AG20443 (cell line): ENCODE data around the gene SGF29.
A peak's percentile ranks its signal among the peaks of the same experiment; 100 is the strongest.
"Not testable (repeated sequence)": the region's sequence is repeated elsewhere in the genome, so short reads cannot be mapped to it uniquely, and the experiment has no call there.

Experiments used
- DNase-seq: peaks from one replicate; pipeline ENCODE4 v3.0.0; 2012; ENCODE audit warnings: low spot score, mixed read lengths

SGF29 gene

DNA sequence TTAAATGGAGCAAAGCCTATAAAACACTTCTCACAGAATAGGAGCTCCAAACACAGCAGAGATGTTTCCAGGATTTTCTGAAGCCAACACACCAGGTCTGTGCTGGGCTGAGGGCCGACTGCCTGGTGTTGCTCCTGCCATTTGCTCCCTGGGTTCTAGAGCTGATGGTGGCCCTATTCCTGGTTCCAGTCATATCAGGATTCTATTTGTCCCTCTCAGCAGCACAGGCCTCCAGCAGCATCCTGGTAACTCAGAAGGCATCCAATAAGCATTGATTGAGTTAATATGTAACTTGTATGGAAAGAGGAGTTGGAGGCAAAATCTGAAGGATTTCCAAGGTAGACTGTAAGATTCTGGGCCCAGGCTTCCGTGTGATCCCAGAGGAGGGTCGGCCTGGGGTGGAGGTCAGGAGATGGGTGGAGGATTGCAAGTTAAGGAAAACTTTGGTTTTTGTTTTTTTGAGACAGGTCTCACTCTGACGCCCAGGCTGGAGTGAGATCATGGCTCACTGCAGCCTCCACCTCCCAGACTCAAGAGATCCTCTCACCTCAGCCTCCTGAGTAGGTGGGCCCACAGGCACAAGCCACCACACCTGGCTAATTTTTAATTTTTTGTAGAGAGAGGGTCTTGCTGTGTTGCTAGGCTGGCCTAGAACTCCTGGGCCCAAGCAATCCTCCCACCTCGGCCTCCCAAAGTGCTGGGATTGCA, 20.6 kb upstream of the SGF29 start:
- DNase-seq = no peak

DNA sequence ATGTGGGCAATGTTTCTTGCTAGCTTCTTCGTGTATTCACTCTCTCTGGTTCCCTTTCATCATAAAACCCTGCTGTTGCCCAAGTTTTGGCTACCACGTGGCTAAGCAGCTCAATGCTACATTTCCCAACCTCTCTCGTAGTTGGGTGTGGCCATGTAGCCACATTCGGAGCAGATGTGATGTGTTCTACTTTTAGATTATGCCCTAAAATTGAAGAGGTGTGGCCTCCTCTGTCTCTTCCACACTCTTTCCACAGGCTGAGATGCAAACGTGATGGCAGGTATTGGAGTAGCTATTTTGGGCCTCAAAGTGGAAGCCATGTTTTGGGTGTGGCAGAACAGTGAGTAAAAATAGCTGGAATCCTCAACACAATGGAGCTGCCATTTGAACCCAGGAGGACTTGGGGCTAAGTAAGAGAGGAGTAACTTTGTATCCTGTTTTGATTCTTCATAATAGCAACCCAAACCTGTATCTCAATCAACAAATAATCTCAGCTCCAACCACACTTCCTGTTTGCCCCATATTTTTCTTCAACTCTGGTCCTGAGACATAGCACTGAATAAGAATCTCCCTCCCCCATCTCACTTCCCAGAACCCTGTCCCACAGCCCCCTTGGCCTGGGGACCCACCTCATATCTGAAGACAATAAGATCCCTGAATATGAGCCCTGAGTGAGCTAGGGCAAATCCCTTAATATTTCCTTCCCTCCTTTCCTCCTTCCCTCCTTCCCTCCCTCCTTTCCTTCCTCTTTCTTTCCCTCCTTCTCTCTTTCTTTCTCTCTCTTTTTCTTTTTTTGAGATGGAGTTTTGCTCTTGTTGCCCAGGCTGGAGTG, 19.0 kb upstream of the SGF29 start:
- peak; percentile 82 for DNase-seq

DNA sequence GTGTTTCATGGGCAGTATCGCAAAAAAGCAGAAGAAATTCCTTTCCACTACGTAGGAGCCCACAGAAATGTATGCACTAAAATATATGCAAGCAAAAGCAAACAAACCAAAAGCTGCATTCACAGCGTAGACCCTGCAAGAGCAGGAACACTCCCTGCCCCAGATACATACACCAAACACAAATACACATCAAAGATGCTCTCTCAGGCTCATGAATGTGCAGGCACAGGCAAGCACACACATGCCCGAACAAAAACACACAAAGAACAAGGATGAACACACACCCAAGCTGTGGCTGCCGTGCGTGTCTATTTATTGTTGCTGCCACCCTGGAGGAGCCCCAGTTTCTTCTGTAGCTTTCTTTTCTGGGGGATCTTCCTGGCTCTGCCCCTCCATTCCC, 16.6 kb upstream of the SGF29 start:
- DNase-seq = no peak

DNA sequence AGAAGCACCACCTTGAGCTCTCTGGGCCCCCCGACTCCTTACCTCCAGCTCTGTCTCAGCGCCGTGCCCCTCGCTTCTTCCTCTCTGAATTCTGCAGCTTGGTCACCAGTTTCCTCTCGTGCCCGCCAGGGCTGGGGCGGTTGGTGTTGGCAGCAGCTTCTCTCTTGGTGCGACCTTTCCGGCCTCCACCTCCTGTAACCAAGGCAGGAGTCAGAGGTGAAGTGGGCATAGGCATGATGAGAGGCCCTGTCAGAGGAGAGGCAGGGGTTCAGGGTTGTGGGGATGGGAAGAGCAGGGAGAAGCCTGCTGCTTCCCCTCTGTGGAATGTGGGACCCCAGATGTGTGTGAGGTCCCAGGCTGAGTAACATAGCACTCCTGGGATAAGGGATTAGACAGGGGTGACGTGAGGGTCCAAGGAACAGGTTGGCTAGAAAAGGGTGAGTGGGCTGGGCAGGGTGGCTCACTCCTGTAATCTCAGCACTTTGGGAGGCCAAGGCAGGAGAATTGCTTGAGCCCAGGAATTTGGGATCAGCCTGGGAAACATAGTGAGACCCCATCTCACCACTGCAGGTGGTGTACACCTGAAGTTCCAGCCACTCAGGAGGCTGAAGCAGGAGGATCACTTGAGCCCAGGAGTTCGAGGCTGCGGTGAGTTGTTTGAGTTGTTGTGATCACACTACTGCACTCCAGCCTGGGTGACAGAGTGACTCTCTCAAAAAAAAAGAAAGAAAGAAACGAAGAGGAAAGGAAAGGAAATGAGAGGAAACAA, 15.6 kb upstream of the SGF29 start:
- DNase-seq = no peak

DNA sequence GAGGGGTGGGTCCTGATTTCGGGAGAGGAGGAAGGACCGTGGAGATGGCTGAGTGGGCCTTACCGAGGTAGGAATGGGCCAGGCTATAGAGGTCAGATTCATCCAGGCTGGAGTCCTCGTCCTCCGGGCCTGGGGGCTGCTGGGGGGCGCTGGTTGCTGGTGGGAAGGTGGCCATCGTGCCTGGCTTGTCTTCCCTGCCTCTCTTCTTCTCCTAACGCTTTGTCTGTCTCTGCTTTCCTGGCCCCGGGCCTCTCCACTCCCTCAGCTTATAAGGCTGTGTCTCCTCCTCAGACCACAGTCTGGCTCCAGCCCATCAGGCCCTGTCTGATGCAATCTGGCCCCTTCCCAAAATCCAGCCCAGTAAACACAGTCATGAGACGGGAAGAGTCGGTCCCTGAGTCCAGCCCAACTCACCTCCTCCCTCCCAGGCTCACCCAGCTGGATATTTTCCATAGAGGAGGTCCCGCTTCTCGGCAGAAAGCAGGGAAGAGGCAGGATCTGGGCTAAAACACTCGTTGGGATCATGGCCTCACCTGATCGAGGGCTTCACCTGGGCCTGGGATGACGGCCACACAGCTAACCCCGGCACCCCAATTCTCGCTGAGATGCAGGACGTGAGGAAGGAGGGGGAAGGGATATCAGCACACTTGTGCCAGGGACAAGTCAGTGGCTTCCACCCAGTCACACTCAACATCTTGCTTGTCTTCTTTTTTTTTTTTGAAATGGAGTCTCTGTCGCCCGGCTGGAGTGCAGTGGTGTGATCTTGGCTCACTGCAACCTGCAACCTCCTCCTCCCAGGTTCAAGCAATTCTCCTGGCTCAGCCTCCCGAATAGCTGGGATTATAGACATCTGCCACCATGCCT, 14.8 kb upstream of the SGF29 start, which contains the start of gene NUPR1:
Gene NUPR1, minus strand, starts transcription at position 242 of the 864 bp plus-strand sequence. Its CDS starts 67 bp downstream, at position 175.
- peak; percentile 99 for DNase-seq

DNA sequence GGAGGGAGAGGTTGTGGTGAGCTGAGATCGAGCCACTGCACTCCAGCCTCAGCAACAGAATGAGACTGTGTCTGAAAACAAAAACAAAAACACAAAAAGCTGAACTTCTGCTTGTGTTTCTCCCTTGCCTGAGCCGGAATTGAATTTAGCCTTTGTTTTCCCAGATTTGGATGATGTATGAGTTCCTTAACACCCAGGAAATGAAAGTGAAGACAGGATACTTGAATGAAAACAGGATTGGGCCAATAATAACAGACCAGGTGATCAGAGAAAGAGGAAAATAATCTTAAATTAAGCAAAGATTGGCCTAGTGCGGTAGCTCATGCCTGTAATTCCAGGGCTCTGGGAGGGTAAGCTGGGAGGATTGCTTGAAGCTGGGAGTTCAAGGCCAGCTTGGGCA, 13.4 kb upstream of the SGF29 start:
- no peak for DNase-seq

DNA sequence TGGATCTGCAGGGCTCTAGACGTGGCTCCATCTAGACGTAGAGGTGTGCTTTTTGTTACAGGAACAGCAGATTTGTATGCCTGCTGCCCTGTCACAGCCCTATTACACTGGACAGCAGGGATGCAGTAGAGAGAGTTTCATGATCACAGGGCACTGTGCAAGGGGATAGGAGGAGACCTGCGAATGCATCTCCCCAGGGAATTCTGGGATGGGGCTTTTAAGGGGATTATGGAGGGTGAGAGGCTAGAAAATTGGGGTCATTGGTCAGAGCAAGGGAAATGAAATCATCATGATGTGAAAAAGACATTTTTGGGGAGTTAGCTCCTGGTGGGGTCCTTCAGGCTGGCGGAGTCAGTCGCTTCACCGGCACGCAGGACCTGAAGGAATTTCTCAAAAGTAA, 11.1 kb upstream of the SGF29 start:
- DNase-seq = no peak

DNA sequence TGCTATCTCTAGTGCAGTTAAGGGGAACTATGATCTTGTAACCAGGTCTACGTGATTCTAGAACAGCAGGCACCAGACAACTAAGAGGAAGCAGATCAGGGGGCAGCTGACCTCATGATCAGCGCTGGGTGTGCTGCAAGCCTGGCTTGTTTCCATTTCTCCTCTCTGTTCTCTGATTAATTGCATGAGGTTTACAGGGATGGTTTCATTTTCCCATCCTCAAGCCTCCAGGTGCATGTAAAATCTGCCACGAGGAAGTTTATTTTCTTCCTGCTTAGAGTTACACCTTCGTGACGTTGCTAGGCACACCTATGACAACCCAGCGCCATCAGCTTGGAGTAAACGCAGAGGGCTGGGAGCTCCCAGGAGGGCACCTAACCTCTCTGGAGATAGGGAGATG, 10.6 kb upstream of the SGF29 start:
- no peak for DNase-seq

DNA sequence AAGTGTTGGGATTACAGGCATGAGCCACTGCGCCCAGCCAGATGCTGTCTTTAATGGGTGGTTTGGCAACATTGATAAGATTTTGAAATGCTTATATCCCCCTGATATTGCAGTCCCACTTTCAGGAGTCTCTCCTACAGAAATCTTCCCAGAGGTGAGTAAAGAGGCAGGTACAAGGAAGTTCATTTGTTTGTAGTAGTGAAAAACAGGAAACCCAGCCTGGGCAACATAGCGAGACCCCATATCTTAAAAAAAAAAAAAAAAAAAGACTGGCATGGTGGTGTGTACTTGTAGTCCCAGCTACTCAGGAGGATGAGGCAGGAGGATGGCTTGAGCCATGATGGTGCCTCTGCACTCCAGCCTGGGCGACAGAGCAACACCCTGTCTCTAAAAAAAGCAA, 8.7 kb upstream of the SGF29 start:
- DNase-seq = no peak

DNA sequence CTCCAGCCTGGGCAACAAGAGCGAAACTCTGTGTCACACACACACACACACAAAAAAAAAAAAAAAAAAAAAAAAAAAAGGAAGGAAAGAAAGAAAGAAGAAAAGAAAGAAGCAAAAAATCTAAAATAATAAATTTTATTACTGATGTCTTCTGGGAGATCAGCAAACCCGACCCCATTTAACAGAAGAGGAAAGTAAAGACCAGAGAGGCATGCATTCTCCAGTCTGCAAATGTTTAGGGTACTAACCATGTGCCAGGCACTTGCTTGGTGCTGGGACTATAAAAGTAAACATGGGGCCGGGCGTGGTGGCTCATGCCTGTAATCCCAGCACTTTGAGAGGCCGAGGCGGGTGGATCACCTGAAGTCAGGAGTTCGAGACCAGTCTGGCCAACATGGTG, 7.8 kb upstream of the SGF29 start:
- DNase-seq = not testable (repeated sequence)

DNA sequence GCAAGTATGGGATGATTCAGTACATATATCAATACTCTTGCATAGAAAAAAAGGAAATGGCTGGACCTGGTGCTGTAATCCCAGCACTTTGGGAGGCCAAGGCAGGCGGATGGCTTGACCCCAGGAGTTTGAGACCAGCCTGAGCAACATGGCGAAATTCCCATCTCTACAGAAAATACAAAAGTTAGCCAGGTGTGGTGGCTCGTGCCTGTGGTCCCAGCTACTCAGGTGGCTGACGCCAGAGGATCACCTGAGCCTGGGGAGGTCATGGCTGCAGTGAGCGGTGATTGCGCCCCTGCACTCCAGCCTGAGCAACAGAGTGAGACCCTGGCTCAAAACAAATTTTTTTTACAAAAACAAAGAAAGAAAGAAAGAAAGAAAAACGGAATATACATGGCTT, 7.1 kb upstream of the SGF29 start:
- DNase-seq = no peak

DNA sequence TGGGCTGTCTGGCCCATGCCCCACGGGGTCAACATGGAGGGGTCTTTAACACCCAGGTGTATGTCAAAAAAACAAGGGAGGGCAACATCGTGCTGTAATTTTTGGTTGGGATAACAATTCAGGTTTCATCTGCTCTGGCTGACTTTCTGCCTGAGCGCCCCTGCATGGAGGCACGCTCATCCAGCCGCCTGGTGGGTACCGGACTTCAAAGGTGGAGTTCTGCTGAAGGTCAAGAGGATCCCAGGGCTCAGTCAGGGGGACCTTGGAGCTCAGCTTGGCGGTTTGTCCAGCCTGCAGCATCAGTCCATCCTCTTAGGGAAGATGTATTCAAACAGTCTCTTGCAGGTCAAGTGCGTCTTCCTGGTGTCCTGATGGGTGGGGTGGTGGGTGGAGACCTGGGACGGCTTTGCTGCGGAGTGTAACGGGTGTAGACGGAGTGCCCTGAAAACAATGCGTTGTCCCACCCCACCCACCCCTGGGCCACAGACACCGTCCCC, 5.4 kb upstream of the SGF29 start:
- DNase-seq = no peak

DNA sequence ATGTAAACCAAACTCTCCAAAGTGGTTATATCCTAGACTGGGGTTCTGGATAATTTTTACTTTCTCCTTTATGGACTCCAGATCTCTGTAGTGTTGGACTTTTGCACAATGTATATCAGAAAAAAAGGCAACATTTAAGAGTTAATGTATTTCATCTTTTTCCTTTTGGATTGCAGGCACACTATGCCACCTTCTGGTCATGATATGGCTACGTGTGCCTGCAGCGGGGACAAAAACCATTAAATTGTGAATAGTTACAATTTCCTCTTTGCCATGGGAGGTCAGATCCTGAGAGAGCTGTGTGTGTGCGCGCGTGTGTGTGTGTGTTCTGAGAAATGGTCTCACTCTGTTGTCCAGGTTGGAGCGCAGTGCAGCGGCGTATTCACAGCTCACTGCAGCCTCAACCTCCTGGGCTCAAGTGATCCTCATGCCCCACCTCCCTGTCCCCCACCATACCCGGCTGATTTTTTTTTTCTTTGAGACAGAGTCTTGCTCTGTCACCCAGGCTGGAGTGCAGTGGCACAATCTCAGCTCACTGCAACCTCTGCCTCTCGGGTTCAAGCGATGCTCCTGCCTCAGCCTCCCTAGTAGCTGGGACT, 4.3 kb upstream of the SGF29 start:
- peak; percentile 49 for DNase-seq

DNA sequence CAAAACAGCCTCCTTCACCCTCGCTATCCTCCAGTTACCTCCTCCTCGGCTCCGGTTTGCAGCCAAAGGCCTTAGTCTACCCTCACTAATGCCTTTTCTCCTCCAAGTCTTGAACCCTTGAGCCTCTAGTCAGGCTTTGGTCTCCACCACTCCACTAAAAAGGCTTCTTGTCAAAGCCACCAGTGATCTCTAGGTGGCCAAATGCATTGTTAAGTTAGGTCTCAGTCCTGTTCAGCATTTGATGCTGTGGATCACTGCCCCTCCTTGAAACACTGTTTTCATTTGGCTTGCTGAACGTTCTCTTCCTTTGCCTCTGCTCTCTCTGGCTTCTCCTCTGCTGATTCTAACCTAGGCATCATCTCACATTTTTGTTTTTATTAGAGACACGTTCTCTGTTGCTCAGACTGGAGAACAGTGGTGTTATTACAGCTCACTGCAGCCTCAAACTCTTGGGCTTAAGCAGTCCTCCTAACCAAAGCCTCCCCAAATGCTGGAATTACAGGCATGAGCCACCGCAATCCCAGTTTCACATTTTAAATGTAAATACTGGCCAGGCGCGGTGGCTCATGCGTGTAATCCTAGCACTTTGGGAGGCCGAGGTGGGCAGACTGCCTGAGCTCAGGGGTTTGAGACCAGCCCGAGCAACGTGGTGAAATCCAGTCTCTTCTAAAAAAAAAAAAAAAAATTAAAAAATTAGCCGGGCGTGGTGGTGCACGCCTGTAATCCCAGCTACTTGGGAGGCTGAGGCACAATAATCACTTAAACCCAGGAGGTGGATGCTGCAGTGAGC, 1.1 kb downstream of the SGF29 start:
- DNase-seq = no peak

DNA sequence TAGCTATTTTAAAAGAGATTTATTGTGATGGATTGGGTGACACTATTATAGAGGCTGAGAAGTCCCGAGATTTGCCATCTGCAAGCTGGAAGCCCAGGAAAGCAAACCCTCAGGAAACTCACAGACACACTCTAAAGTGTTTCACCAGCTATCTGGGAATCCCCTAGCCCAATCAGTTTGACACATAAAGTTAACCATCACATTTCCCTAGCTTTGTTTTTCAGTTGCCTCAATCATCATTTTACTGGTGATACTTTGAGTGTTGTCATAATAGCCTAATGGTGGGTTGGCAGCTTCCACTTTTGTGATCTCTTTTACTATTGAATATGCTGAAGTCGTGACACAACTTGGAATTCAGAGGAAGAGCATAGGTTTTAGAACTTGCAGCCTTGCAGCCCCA, 1.8 kb downstream of the SGF29 start:
- no peak for DNase-seq

DNA sequence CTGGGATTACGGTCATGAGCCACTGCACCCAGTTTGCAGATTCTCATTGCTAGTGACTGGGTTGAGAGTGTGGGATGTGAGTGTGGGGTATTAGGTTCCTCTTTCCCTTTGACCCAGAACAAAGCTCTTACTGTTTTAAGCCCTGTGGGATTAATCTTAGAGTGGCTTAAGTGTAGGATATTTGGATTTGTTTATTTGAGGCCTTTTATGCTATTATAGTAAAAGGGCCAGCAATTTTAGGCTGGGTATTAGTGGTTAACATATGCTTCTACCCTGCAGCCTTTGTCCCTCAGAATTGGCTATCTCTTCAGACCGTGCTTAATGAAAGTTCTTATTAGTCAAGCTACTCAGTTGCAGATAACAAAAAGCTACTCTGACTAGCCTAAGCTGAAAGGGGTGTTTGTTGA, 3.2 kb downstream of the SGF29 start:
- DNase-seq = no peak

DNA sequence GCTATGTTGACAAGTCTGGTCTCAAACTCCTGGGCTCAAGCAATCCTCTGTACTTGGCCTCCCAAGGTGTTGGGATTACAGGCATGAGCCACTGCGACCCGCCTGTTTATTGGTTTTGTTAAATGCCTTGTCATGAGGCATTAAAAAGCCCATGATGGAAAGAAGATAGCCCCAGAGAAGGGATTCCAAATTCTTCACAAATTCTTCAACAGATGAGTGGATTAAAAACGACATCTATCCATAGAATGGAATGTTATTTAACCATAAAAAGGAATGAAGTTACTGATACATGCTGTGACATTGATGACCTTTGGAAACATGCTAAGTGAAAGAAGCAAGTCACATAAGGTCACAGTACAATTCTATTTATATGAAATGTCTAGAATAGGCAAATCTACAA, 4.7 kb downstream of the SGF29 start:
- DNase-seq = no peak

DNA sequence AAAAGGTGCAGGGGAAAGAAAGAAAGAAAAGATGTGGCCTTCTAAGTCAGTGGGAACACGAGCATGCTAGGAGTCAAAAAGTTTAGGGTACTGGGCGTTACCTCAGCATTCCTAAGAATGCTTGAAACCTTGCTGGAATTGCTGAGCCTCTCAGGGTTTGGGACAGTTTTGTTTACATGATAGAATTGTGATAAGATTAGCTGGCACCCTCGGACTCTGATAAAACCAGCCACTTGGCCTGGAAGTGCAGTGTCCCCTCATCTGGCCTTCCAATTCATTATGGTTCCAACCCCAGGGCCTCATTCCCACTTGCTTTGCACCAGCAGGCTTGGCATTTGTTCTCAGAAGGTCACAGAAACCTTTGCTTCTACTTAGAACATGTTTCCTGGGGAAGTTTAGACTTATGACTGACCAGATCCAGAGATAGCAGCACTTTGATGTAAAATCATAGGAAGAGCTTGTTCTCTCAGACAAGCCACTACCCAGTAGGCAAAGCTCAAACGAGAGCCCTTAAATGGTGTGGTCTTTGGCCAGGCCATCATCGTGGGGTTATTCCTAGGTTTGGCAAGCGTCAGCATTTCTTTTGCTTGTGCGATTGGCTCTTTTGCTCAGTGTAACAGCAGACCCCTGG, 8.0 kb downstream of the SGF29 start:
- no peak for DNase-seq

DNA sequence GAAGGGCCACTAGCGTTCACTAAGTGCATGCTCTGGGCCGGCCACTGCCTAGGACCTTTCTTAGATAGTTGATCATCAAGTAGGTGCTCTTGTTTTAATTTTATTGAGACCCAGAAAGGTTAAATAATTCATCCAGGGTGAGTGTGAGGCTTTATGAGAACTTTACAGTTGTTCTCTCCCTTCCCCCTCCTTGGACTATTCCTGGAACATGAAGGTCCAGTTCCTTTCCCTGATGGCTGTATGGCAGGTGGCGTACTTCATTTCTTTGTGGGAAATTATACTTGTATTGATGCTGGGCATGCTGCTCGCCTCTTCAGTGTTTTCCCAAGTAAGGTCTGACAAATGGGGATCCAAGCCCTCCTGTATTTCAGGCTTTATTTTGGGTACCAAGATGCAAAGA, 8.5 kb downstream of the SGF29 start:
- no peak for DNase-seq

DNA sequence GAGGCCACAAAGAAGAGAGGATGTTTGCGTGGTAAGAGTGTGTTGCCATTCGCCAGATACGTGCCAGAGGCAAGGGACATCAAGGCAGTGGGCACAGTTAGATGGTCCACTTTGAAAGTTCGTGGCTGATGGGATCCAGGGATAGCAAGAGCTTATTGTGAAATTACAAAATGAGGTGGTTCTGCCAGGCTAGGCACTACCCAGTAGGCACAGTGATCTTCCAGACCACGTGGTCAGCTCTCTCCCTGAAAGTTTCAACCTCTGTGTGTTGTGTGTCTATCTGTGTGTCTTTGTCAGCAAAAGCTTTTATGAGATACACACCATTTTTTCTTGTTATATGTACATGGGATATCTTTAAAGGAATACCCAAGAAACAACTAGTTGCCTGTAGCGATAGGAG, 9.5 kb downstream of the SGF29 start:
- no peak for DNase-seq
